ENCODE results near the gene PLA1A. TPM values are rescaled to one million over a fixed set of nuclear protein-coding genes. Genes with fewer than 3 reads are reported as not detected.

PLA1A gene
- total RNA-seq, 1 donor from 2014 or later, result not detected

DNA sequence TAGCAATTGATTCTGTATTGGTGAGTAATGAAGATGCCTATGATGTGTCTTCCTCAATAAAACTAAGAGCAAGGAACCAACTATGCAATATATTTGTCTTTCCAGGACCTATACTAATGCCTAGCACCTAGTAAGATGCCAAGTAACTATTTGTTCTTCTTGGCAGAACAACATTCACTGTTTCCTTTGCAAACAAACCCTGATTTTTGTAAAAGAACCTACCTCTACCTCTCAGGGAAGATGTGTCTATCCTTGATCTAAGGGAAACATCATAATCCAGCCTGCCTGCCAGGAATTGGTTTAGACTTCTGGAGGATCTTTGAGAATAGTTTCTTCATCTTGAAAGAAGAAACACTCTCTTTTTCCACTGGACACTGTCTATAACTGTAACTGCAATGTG, 22.2 kb upstream of the PLA1A start:
- Histone ChIP-seq H3K36me3 (ENCODE audit: control insufficient read depth in 3 of 3, insufficient read depth in 3 of 3, low read length in 3 of 3) (no peaks in the 10 kb centered on the region), H3K4me3 (ENCODE audit: low read length in 3 of 3) (no peak overlapping the region)

DNA sequence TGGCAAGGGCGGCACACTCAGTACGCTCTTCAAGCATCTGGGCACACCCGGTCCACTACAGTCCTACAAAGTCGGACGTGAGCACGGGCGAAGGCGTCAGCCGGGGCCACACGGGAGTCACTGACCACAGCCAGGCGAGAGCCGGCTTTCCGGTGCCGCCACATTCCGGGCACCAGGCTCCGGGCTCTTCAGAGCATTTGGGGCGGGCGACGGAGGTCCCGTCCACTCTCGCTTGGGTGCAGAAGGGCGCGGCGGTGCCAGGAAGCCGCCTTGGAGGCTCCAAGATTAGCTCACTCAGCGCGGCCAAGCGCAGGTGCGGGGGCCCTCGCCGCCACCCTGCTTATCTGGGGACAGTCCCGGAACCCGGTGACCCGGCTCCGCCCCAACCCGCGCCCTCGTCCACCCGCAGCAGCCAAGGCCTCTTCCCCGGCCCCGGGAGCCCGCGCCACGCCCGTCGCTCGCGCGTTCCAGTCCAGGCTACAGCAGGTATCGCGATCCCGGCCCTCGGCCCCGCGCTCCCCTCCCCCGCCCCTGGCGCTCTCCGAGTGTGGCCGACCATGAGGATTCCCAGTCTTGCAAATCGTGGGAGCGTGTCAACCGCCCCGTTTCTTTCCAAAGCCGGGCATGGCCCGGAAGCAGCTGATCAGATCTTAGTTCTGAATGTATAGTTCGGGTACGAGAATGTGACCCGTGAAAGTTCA, 18.2 kb upstream of the PLA1A start, which contains the start of gene ADPRH:
TSS of gene ADPRH (plus strand) at position 127 of the 701 bp plus-strand sequence. CDS start 2,678 bp downstream, outside the sequence.
- Histone ChIP-seq H3K9me3 (ENCODE audit: control insufficient read depth in 3 of 3, low read length in 3 of 3) (no peaks in the 10 kb centered on the region), H3K27me3 (ENCODE audit: control insufficient read depth in 3 of 3, insufficient read depth in 3 of 3, low read length in 3 of 3) (no peaks in the 10 kb centered on the region), H3K36me3 (ENCODE audit: control insufficient read depth in 3 of 3, insufficient read depth in 3 of 3, low read length in 3 of 3) (peaks cover 0 to 3% (median 3%) of the 10 kb centered on the region in 3 donors), H3K9ac (ENCODE audit: low read depth in 1 of 3, low read length in 3 of 3) (peak within 1 kb of the TSS; percentile 89 to 94 (median 93)), H3K4me3 (ENCODE audit: low read length in 3 of 3) (peak within 1 kb of the TSS; percentile 72 to 89 (median 81)), H3K27ac (ENCODE audit: low read depth, low read length) (peak within 1 kb of the TSS; percentile 93), H3K4me1 (ENCODE audit: control insufficient read depth in 3 of 3, insufficient read depth in 3 of 3, low read length in 3 of 3) (peaks cover 7 to 12% (median 9%) of the 10 kb centered on the region in 3 donors)

More for the DNA sequence above, 22.2 kb upstream of the PLA1A start:
- Histone ChIP-seq H3K27ac (ENCODE audit: low read depth, low read length) (no peak overlapping the region), H3K9ac (ENCODE audit: low read depth in 1 of 3, low read length in 3 of 3) (no peak overlapping the region), H3K9me3 (ENCODE audit: control insufficient read depth in 3 of 3, low read length in 3 of 3) (no peaks in the 10 kb centered on the region), H3K4me1 (ENCODE audit: control insufficient read depth in 3 of 3, insufficient read depth in 3 of 3, low read length in 3 of 3) (peaks cover 6 to 10% (median 7%) of the 10 kb centered on the region in 3 donors), H3K27me3 (ENCODE audit: control insufficient read depth in 3 of 3, insufficient read depth in 3 of 3, low read length in 3 of 3) (no peaks in the 10 kb centered on the region)

DNA sequence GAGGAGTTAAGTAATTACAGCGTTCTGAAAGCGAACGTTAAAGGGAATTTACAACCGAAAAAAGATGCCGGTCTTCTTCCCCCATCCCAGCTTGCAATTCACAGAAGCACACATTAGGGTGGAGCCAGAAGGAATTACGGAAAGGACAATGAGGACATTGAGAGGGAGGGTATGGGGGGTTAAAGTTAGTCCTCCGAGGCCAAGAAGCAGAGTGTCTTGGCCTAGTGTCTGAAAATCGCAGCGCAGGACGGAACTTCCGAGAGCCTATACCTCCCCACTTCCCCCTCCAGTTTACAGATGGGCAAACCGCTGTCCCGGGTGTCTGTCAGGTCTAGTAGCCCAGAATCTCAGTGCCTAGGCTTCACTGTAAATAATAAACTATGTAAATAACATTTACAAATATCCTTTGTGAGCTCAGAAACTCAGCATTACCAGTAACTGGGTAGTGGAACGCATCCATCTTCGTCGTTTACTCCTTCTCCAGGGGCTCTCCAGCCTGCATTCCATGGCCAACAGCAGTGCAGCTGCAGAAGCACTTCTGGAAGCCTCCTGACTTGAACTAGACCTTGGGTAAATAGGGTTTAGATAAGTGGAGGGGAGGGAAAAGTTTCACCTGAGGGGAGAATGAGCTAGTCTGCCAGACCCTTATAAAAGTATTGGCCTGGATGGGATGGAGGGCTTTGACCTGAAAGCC, 17.5 kb upstream of the PLA1A start:
- H3K9me3 ChIP-seq (ENCODE audit: control insufficient read depth in 3 of 3, low read length in 3 of 3), result no peaks in the 10 kb centered on the region
- H3K9ac ChIP-seq (ENCODE audit: low read depth in 1 of 3, low read length in 3 of 3), result peak overlapping the region; percentile 89 to 94 (median 93)
- H3K4me1 ChIP-seq (ENCODE audit: control insufficient read depth in 3 of 3, insufficient read depth in 3 of 3, low read length in 3 of 3), result peaks cover 7 to 12% (median 9%) of the 10 kb centered on the region in 3 donors
- H3K27me3 ChIP-seq (ENCODE audit: control insufficient read depth in 3 of 3, insufficient read depth in 3 of 3, low read length in 3 of 3), result no peaks in the 10 kb centered on the region
- peak overlapping the region; percentile 72 to 89 (median 81) for H3K4me3 ChIP-seq (ENCODE audit: low read length in 3 of 3)
- peaks cover 0 to 9% (median 9%) of the 10 kb centered on the region in 3 donors for H3K36me3 ChIP-seq (ENCODE audit: control insufficient read depth in 3 of 3, insufficient read depth in 3 of 3, low read length in 3 of 3)
- peak overlapping the region; percentile 93 for H3K27ac ChIP-seq (ENCODE audit: low read depth, low read length)

DNA sequence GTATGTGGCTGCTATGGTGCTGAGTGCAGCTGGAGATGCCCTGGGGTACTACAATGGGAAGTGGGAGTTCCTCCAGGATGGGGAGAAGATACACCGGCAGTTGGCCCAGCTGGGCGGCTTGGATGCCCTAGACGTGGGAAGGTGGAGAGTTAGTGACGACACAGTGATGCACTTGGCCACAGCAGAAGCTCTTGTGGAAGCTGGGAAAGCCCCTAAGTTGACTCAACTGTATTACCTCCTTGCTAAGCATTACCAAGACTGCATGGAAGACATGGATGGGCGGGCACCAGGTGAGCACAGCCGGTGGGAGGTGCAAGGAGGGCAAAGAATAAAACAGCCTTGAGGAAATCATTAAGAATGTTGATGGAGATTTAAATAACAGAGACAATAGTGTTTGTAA, 15.5 kb upstream of the PLA1A start:
- Histone ChIP-seq H3K9me3 (ENCODE audit: control insufficient read depth in 3 of 3, low read length in 3 of 3) (no peaks in the 10 kb centered on the region), H3K27ac (ENCODE audit: low read depth, low read length) (no peak overlapping the region), H3K36me3 (ENCODE audit: control insufficient read depth in 3 of 3, insufficient read depth in 3 of 3, low read length in 3 of 3) (peaks cover 9 to 19% (median 18%) of the 10 kb centered on the region in 3 donors), H3K4me3 (ENCODE audit: low read length in 3 of 3) (no peak overlapping the region), H3K27me3 (ENCODE audit: control insufficient read depth in 3 of 3, insufficient read depth in 3 of 3, low read length in 3 of 3) (no peaks in the 10 kb centered on the region), H3K4me1 (ENCODE audit: control insufficient read depth in 3 of 3, insufficient read depth in 3 of 3, low read length in 3 of 3) (peaks cover 7 to 12% (median 9%) of the 10 kb centered on the region in 3 donors), H3K9ac (ENCODE audit: low read depth in 1 of 3, low read length in 3 of 3) (no peak overlapping the region)

DNA sequence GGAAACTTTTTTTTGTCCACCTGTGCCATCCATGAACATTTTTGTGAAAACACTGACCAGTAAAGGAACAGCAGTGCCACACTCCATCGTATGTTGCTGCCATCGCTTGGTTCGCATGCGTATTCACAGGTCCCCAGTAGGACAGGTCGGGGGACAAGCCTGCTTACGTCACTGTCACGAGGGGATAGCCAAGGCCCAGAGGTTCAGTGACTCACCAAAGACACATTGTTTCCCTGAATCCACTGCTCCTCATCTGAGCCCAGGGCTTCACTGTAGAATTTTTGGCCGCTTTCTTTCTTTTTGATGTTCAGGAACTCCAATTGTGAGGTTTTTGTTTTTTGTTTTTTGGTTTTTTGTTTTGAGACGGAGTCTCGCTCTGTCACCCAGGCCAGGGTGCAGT, 12.5 kb upstream of the PLA1A start:
- Histone ChIP-seq H3K4me1 (ENCODE audit: control insufficient read depth in 3 of 3, insufficient read depth in 3 of 3, low read length in 3 of 3) (peaks cover 5% of the 10 kb centered on the region in 3 donors), H3K36me3 (ENCODE audit: control insufficient read depth in 3 of 3, insufficient read depth in 3 of 3, low read length in 3 of 3) (peaks cover 15 to 33% (median 26%) of the 10 kb centered on the region in 3 donors), H3K4me3 (ENCODE audit: low read length in 3 of 3) (no peak overlapping the region), H3K27ac (ENCODE audit: low read depth, low read length) (no peak overlapping the region), H3K9me3 (ENCODE audit: control insufficient read depth in 3 of 3, low read length in 3 of 3) (no peaks in the 10 kb centered on the region), H3K9ac (ENCODE audit: low read depth in 1 of 3, low read length in 3 of 3) (no peak overlapping the region), H3K27me3 (ENCODE audit: control insufficient read depth in 3 of 3, insufficient read depth in 3 of 3, low read length in 3 of 3) (no peaks in the 10 kb centered on the region)

DNA sequence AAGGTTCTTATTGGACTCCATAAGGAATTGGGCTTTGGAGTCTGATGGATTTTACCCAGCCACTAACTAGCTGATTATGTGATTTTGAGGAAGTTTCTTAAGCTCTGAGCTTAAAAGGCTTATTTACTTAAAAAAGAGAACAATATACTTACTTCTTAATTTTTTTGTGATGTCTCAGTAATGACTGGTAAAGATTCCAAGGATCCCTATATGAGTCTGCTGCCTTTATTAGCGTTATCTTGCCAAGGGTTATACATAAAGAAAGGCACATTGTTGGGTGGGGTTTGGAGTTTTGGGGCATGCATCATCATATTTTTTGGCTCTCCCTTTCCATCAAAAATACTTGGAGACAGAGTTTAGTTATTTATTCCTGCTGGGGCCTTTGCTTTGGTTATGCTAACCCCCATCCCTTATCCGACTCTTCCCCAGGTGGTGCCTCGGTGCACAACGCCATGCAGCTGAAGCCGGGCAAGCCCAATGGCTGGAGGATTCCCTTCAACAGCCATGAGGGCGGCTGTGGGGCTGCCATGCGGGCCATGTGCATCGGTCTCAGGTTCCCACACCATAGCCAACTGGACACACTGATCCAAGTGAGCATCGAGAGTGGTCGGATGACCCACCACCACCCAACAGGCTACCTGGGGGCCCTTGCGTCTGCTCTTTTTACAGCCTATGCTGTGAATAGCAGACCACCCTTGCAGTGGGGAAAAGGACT, 11.7 kb upstream of the PLA1A start:
- H3K27ac ChIP-seq (ENCODE audit: low read depth, low read length), result no peak overlapping the region
- H3K9ac ChIP-seq (ENCODE audit: low read depth in 1 of 3, low read length in 3 of 3), result no peak overlapping the region
- peaks cover 18 to 33% (median 26%) of the 10 kb centered on the region in 3 donors for H3K36me3 ChIP-seq (ENCODE audit: control insufficient read depth in 3 of 3, insufficient read depth in 3 of 3, low read length in 3 of 3)
- H3K4me1 ChIP-seq (ENCODE audit: control insufficient read depth in 3 of 3, insufficient read depth in 3 of 3, low read length in 3 of 3), result no peaks in the 10 kb centered on the region
- no peaks in the 10 kb centered on the region for H3K9me3 ChIP-seq (ENCODE audit: control insufficient read depth in 3 of 3, low read length in 3 of 3)
- H3K27me3 ChIP-seq (ENCODE audit: control insufficient read depth in 3 of 3, insufficient read depth in 3 of 3, low read length in 3 of 3), result no peaks in the 10 kb centered on the region
- no peak overlapping the region for H3K4me3 ChIP-seq (ENCODE audit: low read length in 3 of 3)

DNA sequence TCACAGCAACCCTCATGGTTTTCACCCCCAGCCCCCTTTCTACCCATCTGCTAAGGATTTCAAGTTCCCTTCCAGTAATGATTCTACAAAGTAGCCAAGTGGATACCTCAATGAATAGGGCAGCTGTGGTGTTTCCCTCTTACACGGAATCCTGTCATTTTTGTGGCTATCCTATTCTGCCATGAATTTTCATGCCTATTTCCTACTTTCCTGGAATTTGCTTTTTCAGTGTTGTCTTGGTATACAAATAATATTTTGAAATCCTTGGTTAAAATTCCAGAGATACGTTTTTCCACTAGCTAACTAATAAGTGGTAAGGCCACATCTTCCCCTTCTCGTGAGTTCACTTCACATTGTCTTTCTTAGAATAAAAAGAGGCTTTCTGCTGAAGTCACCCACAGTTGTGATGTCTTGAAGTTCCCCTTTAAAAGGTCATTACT, 10.9 kb upstream of the PLA1A start:
- H3K9ac ChIP-seq (ENCODE audit: low read depth in 1 of 3, low read length in 3 of 3), result no peak overlapping the region
- no peaks in the 10 kb centered on the region for H3K27me3 ChIP-seq (ENCODE audit: control insufficient read depth in 3 of 3, insufficient read depth in 3 of 3, low read length in 3 of 3)
- no peak overlapping the region for H3K27ac ChIP-seq (ENCODE audit: low read depth, low read length)
- peaks cover 18 to 33% (median 26%) of the 10 kb centered on the region in 3 donors for H3K36me3 ChIP-seq (ENCODE audit: control insufficient read depth in 3 of 3, insufficient read depth in 3 of 3, low read length in 3 of 3)
- H3K4me1 ChIP-seq (ENCODE audit: control insufficient read depth in 3 of 3, insufficient read depth in 3 of 3, low read length in 3 of 3), result no peaks in the 10 kb centered on the region
- H3K4me3 ChIP-seq (ENCODE audit: low read length in 3 of 3), result no peak overlapping the region
- H3K9me3 ChIP-seq (ENCODE audit: control insufficient read depth in 3 of 3, low read length in 3 of 3), result no peaks in the 10 kb centered on the region

DNA sequence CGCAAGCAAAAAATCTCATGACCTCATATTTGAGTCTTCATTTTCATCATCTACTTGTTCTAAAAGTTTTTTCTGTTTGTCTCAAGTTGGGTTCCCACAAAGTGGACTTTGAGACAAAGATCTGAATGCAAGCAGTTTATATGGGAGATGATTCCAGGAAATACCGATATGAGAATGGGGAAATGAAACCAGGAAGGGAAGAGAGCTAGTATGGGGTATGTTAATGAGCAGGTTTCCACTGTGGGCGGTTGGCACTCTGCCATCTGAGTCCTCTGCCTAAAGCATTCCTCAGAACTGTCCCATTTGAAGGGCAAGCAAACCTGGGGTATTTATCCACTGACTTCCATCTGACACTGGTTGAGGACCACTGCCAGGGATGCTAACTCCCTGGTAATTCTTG, 9.6 kb upstream of the PLA1A start:
- Histone ChIP-seq H3K27ac (ENCODE audit: low read depth, low read length) (peak overlapping the region; percentile 46), H3K36me3 (ENCODE audit: control insufficient read depth in 3 of 3, insufficient read depth in 3 of 3, low read length in 3 of 3) (peaks cover 18 to 30% (median 22%) of the 10 kb centered on the region in 3 donors), H3K27me3 (ENCODE audit: control insufficient read depth in 3 of 3, insufficient read depth in 3 of 3, low read length in 3 of 3) (no peaks in the 10 kb centered on the region), H3K9ac (ENCODE audit: low read depth in 1 of 3, low read length in 3 of 3) (no peak overlapping the region), H3K4me3 (ENCODE audit: low read length in 3 of 3) (no peak overlapping the region), H3K4me1 (ENCODE audit: control insufficient read depth in 3 of 3, insufficient read depth in 3 of 3, low read length in 3 of 3) (no peaks in the 10 kb centered on the region), H3K9me3 (ENCODE audit: control insufficient read depth in 3 of 3, low read length in 3 of 3) (no peaks in the 10 kb centered on the region)

DNA sequence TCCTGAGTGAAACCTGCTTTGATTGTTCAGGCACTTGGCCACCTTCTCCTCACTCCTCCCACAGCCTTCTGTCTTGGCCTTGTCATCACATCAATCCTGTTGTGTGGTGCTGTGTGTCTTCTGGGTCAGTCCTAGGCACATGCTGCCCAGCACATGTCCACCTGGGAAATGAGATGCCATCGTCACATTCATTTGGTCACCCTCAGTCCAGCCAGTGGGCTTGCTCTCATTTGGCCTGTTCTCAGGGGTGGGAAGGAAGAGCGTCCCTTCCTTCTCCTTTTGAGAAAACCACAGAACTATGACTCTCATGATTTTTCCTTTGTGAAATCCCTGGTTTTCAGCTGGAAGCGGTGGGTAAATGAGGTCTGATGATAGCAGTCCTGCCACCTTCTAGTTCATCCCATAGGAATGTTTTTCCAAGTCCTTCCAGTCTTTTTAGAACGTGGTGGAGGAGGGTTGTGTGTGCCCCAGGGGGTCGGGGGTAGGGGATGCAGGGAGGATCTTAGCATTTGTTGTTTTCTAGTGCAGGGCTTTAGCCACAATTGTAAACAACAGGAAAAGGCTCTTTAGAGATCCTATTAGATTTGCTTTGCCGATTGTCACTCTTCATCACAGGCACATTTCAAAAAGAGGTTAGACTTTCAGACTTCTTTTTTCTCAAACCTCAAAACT, 8.4 kb upstream of the PLA1A start:
- H3K27me3 ChIP-seq (ENCODE audit: control insufficient read depth in 3 of 3, insufficient read depth in 3 of 3, low read length in 3 of 3), result no peaks in the 10 kb centered on the region
- H3K27ac ChIP-seq (ENCODE audit: low read depth, low read length), result no peak overlapping the region
- H3K36me3 ChIP-seq (ENCODE audit: control insufficient read depth in 3 of 3, insufficient read depth in 3 of 3, low read length in 3 of 3), result peaks cover 18 to 30% (median 22%) of the 10 kb centered on the region in 3 donors

More for the DNA sequence above, 8.4 kb upstream of the PLA1A start:
- H3K4me3 ChIP-seq (ENCODE audit: low read length in 3 of 3), result no peak overlapping the region
- no peaks in the 10 kb centered on the region for H3K4me1 ChIP-seq (ENCODE audit: control insufficient read depth in 3 of 3, insufficient read depth in 3 of 3, low read length in 3 of 3)
- H3K9me3 ChIP-seq (ENCODE audit: control insufficient read depth in 3 of 3, low read length in 3 of 3), result no peaks in the 10 kb centered on the region
- no peak overlapping the region for H3K9ac ChIP-seq (ENCODE audit: low read depth in 1 of 3, low read length in 3 of 3)
